Testis (tissue), 2 donors: ENCODE measurements around the gene SMCP.

Experiments used
- POLR2A ChIP-seq: fragments of 450-650 bp; IDR thresholded peaks from one replicate; pipeline ENCODE4 v1.6.1; 2017; ENCODE audit warnings: antibody characterized with exemption, mild to moderate bottlenecking, moderate library complexity
- TF ChIP-seq, protein P1 (sequence below), 3 experiments: fragments of 450-650 bp in 2 of 3; fragments of 200-600 bp in 1 of 3; sonication (generic) in 1 of 3; IDR thresholded peaks; one replicate each; pipeline ENCODE4 v1.5.1; 2016 to 2019; ENCODE audit warnings: antibody characterized with exemption in 3 of 3, mild to moderate bottlenecking in 2 of 3, moderate library complexity in 1 of 3

DNA sequence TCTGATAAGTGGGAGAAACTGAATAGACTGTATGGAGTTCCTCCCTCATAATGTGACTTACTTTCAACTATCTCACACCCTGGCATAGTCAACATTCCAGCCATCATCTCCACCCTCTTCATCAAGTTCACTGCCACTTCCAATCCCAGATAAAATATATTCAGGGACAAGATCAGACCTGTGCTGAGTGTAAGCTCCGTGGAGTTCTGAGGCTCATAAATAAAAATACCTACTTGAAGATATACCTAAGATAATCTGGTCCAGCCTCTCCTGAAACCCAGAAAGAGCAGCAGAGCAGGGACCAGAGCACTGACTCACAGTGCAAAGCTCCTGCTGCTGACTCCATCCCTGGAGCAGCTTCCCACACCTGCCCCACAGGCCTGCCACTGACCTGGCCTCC lies 20.1 kb upstream of the SMCP start:
- TF ChIP-seq, protein P1, sequence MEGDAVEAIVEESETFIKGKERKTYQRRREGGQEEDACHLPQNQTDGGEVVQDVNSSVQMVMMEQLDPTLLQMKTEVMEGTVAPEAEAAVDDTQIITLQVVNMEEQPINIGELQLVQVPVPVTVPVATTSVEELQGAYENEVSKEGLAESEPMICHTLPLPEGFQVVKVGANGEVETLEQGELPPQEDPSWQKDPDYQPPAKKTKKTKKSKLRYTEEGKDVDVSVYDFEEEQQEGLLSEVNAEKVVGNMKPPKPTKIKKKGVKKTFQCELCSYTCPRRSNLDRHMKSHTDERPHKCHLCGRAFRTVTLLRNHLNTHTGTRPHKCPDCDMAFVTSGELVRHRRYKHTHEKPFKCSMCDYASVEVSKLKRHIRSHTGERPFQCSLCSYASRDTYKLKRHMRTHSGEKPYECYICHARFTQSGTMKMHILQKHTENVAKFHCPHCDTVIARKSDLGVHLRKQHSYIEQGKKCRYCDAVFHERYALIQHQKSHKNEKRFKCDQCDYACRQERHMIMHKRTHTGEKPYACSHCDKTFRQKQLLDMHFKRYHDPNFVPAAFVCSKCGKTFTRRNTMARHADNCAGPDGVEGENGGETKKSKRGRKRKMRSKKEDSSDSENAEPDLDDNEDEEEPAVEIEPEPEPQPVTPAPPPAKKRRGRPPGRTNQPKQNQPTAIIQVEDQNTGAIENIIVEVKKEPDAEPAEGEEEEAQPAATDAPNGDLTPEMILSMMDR (IDR thresholded peaks at IDR 0.05), result no peak
- TF ChIP-seq POLR2A, result no peak
